PC-3 (cell line): ENCODE results near the gene VAV3. TPM values are rescaled to one million over a fixed set of nuclear protein-coding genes. Genes with fewer than 3 reads are reported as not detected.

Experiments
- ATAC-seq: fragments of 200-7000 bp; cut with Tn5 transposase; 2 replicates; pipeline ENCODE4 v1.9.1; 2020; ENCODE audit warnings: mild to moderate bottlenecking, moderate library complexity
- BruUV-seq: library from RNA; stranded (reverse); fragments of 400-500 nt; replicated peaks from 2 replicates; lab custom pipeline; 2021; lab: Mats Ljungman, UMichigan
- CTCF ChIA-PET: fragments of 300-600 bp; sonication (Branson Sonifier 250); formaldehyde crosslinking; loops from one replicate; lab custom pipeline; 2022; ENCODE audit warnings: antibody characterized with exemption; lab: Charles Lee
- POLR2A ChIA-PET: fragments of 300-600 bp; sonication (Branson Sonifier 250); formaldehyde crosslinking; loops from one replicate; lab custom pipeline; 2022; ENCODE audit warnings: antibody characterized with exemption; ENCODE audit not compliant: unreplicated experiment; lab: Charles Lee
- DNase-seq: peaks from one replicate; pipeline ENCODE4 v3.0.0-alpha.2; 2015
- H2AFZ ChIP-seq: fragments of 300-600 bp; sonication (generic); 2 replicates; pipeline ENCODE4 v1.6.0; 2016; ENCODE audit warnings: antibody characterized with exemption, low read length
- H3F3A ChIP-seq: fragments of 300-600 bp; sonication (generic); one replicate; pipeline ENCODE4 v1.6.0; 2017; ENCODE audit warnings: antibody characterized with exemption, low read length, control low read depth, mild to moderate bottlenecking; ENCODE audit not compliant: unreplicated experiment
- H3K27ac ChIP-seq: fragments of 300-600 bp; sonication (generic); 2 replicates; pipeline ENCODE4 v1.5.1; 2016; ENCODE audit warnings: mild to moderate bottlenecking, low read length
- H3K27me3 ChIP-seq: fragments of 300-600 bp; sonication (generic); 2 replicates; pipeline ENCODE4 v1.6.1; 2016; ENCODE audit warnings: low read length, mixed read lengths
- H3K36me3 ChIP-seq: fragments of 300-600 bp; sonication (generic); 2 replicates; pipeline ENCODE4 v1.6.1; 2016; ENCODE audit warnings: low read depth, mixed run types, low read length, mixed read lengths
- H3K4me1 ChIP-seq: fragments of 300-600 bp; sonication (generic); 2 replicates; pipeline ENCODE4 v1.5.1; 2016; ENCODE audit warnings: low read length; ENCODE audit not compliant: insufficient read depth
- H3K4me2 ChIP-seq: fragments of 300-600 bp; sonication (generic); 2 replicates; pipeline ENCODE4 v1.6.0; 2016; ENCODE audit warnings: low read length
- H3K4me3 ChIP-seq: fragments of 300-600 bp; sonication (generic); 2 replicates; pipeline ENCODE4 v1.5.1; 2016; ENCODE audit warnings: mild to moderate bottlenecking, low read length, mixed read lengths
- H3K79me2 ChIP-seq: fragments of 300-600 bp; sonication (generic); 2 replicates; pipeline ENCODE4 v1.6.1; 2017; ENCODE audit warnings: low read length, mixed read lengths
- H3K9ac ChIP-seq: fragments of 300-600 bp; sonication (generic); 2 replicates; pipeline ENCODE4 v1.6.0; 2016; ENCODE audit warnings: mild to moderate bottlenecking, low read length
- H3K9me2 ChIP-seq: fragments of 300-600 bp; sonication (generic); replicated peaks from 2 replicates; pipeline ENCODE4 v1.6.1; 2016; ENCODE audit warnings: mixed run types, low read length, mixed read lengths
- H3K9me3 ChIP-seq: fragments of 300-600 bp; sonication (generic); 2 replicates; pipeline ENCODE4 v1.6.1; 2016; ENCODE audit warnings: low read length, mixed read lengths
- H4K20me1 ChIP-seq: fragments of 300-600 bp; sonication (generic); 2 replicates; pipeline ENCODE4 v1.6.1; 2016; ENCODE audit warnings: low read length, mixed read lengths
- CTCF ChIP-seq: fragments of 300-600 bp; sonication (generic); conservative IDR thresholded peaks from 2 replicates; pipeline ENCODE4 v1.5.1; 2017; ENCODE audit warnings: antibody characterized with exemption, low read depth, mild to moderate bottlenecking, low read length
- EZH2 ChIP-seq: fragments of 300-600 bp; sonication (generic); IDR thresholded peaks from one replicate; pipeline ENCODE4 v1.6.1; 2017; ENCODE audit warnings: antibody characterized with exemption, mild to moderate bottlenecking, low read length; ENCODE audit not compliant: unreplicated experiment
- EZH2phosphoT487 ChIP-seq: fragments of 300-600 bp; sonication (generic); IDR thresholded peaks from 2 replicates; pipeline ENCODE4 v1.6.1; 2018; ENCODE audit warnings: mild to moderate bottlenecking, antibody characterized with exemption, low read length, borderline replicate concordance
- intact Hi-C: fragments of 100-400 bp; cut with micrococcal nuclease; formaldehyde crosslinking; loops from 2 replicates; pipeline ENCODE4 v1.9.0; 2023
- total RNA-seq: library from RNA; depleted of rRNA; stranded (reverse); fragments of >200 nt; gene quantifications from 2 replicates; pipeline ENCODE4 v1.2.3, GENCODE V29; 2014

VAV3 gene
- total RNA-seq, 1 experiment from 2014 or later = 0.73 TPM

DNA sequence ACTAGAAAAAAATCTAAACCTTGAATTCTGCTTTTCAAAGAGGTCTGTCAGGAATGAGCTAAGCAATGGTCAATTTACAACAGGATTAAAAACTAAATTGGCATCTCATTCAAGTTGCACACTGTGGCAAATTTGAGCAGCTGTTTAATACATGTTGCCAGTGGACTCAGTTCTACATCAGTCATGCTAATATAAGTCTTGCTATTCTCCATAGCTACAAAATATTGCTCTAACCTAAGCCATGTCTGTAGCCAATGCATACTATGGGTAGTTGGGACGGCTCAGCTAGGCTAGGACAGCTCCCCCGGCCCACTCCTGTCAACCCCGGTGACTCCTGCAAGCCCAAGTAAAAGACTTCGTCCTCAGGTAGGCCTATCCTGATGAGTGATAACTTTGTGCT is 10.9 kb upstream of the VAV3 start:
- Histone ChIP-seq H3F3A (no peaks in the 10 kb centered on the region), H2AFZ (no peak overlapping the region), H3K27me3 (no peaks in the 10 kb centered on the region), H3K9me2 (no peaks in the 10 kb centered on the region), H3K9ac (no peak overlapping the region), H3K36me3 (no peaks in the 10 kb centered on the region), H3K27ac (no peak overlapping the region), H3K4me2 (no peak overlapping the region), H3K79me2 (no peaks in the 10 kb centered on the region), H3K4me1 (no peaks in the 10 kb centered on the region), H4K20me1 (no peaks in the 10 kb centered on the region), H3K4me3 (no peak overlapping the region), H3K9me3 (no peaks in the 10 kb centered on the region)
- intact Hi-C loops = no loop called here
- no TSS peak for BruUV-seq
- DNase-seq (no peak), ATAC-seq (no peak)
- ChIA-PET CTCF (no interaction called here), POLR2A (no interaction called here)
- TF ChIP-seq CTCF (no peak), EZH2 (no peak), EZH2phosphoT487 (no peak)

DNA sequence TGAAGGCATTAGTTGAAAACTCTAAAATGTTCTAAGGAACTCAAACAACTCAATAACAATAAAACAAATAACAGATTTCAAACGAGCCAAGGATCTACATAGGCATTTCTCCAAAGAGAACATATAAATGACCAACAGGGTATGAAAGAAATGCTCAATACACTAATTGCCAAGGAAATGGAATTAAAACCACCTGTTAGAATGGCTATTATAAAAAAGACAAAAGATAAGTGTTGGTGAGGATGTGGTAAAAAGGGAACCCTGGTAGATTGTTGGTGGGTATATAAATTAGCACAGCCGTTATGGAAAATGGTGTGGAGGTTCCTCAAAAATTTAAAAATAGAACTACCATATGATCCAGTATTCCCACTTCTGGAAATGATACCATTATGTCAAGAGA is 9.1 kb upstream of the VAV3 start:
- intact Hi-C loops = no loop called here
- Histone ChIP-seq H3K4me3 (no peak overlapping the region), H3K27ac (no peak overlapping the region), H4K20me1 (no peaks in the 10 kb centered on the region), H3K36me3 (no peaks in the 10 kb centered on the region), H3K9me3 (no peaks in the 10 kb centered on the region), H3K4me1 (no peaks in the 10 kb centered on the region), H3K4me2 (no peak overlapping the region), H3F3A (no peaks in the 10 kb centered on the region), H3K9ac (no peak overlapping the region), H3K9me2 (no peaks in the 10 kb centered on the region), H3K27me3 (no peaks in the 10 kb centered on the region), H2AFZ (no peak overlapping the region), H3K79me2 (no peaks in the 10 kb centered on the region)
- BruUV-seq = no TSS peak
- ATAC-seq (no peak), DNase-seq (no peak)
- no peak for TF ChIP-seq CTCF
- TF ChIP-seq EZH2phosphoT487 = no peak
- TF ChIP-seq EZH2 = no peak
- ChIA-PET POLR2A (no interaction called here), CTCF (no interaction called here)

DNA sequence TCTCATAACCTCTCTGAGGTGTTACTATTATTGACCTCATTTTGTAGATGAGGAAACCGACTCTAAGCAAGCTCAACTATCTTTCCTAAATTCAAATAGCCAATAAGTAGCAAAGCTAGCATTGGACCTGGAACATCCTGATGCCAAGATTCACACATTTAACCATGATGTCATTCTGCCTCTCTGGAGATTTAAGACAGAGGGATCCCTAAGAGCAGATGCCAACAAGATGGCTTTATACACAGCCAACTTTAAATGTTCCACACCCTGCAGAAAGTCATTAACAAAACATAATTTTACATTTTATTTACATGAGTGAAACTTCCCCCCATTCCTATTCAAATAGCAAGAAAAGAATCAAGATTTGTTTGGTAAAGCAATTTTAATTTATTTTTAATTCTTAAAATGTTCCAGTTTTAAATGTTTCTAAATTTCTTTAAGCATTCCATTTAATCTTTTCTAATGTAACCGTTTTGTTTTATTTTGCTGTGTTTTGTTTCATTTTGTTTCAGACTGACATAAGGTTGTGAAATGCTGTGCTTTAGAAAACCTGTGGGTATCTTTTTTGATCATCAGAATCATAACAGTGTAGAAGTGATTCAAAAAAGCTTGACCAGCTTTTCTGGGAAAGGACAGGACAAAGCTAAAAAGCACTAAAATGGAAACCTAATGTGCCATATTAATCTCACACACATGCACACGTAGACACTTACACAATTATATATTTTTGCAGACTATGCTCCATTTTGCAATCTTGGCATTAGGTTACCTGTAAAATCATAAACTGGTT is 7.6 kb upstream of the VAV3 start:
- Histone ChIP-seq H3K36me3 (no peaks in the 10 kb centered on the region), H3K9me3 (no peaks in the 10 kb centered on the region), H3K9me2 (no peaks in the 10 kb centered on the region), H2AFZ (no peak overlapping the region), H3K27me3 (no peaks in the 10 kb centered on the region), H3K79me2 (no peaks in the 10 kb centered on the region), H3K9ac (no peak overlapping the region), H3K4me3 (no peak overlapping the region), H3K27ac (no peak overlapping the region), H3K4me1 (no peaks in the 10 kb centered on the region), H3K4me2 (no peak overlapping the region), H3F3A (no peaks in the 10 kb centered on the region), H4K20me1 (no peaks in the 10 kb centered on the region)
- DNase-seq (no peak), ATAC-seq (no peak)
- intact Hi-C loops = no loop called here
- ChIA-PET POLR2A (no interaction called here), CTCF (no interaction called here)
- no TSS peak for BruUV-seq
- TF ChIP-seq CTCF = no peak
- no peak for TF ChIP-seq EZH2phosphoT487
- TF ChIP-seq EZH2 = no peak
